IPS-NIHi7 (cell line): Measurements from ENCODE around the gene WSCD1.
A peak's percentile ranks its signal among the peaks of the same experiment; 100 is the strongest.

ENCODE experiments used
- DNase-seq: peaks from one replicate; pipeline ENCODE4 v3.0.0; 2012; ENCODE audit warnings: mixed read lengths; ENCODE audit errors: extremely low spot score

The WSCD1 gene

DNA sequence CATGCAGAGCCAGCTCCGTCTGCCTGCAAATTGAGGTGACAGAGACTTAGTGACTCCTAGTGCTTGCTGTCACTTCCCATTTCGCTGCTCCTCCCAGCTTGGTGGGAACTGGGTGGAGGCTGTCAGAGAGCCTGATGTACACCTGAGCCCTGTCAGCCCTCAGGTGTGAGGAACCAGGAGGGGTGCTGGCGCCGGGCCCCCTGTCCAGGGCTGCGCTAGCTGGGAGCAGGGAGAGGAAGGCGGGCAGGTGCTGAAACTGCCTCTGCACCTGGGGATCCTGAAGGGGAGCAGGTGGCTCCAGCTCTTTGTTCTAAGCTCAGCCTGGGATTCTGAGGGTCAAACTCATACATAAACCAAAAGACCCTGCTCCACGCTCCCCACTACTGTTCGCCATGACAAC, 10.8 kb upstream of the WSCD1 start:
- no peak for DNase-seq

DNA sequence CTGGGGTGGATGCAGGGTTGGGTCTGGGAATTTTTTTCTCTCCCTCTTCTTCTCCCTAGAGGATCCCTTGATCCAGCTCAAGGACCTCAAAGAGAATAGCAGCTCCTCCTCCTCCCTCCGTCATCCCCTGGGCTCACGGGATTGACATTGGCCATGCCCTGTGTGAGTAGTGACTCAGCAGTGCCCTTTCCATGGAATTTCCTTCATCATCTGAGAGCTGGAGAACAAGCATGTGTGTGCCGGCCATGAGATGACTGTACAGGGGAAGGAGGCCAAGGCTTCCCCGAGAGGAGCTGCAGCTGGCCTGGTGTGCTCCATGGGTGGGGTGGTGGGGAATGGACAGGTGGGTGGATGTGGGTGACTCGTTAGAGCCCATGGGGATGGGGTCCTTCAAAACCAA, 8.9 kb upstream of the WSCD1 start:
- DNase-seq = no peak

DNA sequence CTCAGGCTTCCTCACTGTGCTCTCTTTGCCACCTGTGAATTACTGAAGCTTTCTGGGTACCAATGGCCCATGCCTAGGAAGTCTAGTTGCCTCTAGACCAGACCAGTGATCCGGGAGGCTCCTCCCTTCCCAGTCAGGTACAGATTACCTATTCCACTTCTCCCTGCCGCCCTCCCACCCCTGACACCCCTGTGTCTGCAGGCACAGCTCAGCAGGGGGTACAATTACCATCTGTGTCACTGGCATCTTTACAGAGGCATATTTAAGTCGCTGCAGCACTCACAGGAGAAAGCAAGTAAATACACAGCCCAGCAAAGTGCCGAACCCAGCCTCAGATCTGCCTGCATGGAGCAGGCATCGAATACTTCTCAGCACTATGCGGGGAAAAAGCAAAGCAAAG, 5.3 kb upstream of the WSCD1 start:
- no peak for DNase-seq

DNA sequence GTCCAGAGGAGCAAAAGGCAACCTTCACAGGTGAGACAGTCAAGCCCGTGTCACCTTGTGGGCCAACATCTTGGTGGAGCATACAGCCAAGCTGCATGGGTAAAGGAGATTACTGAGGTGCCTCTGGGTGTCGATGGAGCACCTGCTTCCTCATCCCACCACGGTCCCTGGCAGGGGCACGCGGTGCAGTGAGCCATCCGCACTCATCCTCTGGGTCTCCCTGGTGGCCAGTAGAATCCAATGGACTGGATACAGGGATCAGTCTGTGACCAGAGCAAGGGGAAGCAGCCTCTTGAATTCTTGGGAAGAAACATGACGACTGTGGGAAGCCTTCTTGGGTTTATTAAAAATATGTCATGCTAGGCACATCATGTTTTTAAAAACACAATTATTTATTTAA, 4.8 kb upstream of the WSCD1 start:
- DNase-seq = no peak

DNA sequence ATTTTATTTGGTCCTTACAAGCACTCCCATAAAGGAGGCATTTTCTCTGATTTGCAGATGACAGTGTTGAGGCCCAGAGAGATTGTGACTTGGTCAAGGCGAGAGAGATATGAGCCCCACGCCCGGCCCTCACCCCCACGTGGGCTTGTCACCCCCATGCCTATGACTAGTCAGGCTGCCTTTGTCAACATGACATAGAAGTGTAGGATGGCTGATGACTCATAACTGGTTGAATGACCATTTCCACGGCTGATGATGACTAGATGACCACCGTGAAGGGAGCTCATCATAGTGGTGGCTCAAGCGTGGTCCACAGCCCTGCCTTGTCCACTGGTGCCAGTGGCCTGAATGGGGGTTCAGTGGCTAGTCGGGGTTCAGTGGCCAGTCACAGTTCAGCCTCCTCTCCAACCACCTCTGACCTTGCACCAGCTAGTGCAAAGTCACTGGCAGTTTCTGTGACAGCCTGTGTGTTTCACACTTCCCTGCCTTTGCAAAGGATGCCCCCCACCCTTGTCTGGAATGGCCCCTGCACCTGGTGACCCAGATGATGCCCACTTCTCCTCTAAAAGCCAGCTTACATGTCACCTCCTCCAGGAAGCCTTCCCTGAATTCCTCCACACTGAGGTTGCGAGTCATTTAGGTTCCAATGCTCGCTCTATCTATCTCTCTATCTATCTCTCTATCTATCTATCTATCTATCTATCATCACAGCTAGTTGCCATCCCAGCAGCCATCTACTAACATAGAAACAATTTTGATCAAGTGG, 3.8 kb upstream of the WSCD1 start:
- no peak for DNase-seq

DNA sequence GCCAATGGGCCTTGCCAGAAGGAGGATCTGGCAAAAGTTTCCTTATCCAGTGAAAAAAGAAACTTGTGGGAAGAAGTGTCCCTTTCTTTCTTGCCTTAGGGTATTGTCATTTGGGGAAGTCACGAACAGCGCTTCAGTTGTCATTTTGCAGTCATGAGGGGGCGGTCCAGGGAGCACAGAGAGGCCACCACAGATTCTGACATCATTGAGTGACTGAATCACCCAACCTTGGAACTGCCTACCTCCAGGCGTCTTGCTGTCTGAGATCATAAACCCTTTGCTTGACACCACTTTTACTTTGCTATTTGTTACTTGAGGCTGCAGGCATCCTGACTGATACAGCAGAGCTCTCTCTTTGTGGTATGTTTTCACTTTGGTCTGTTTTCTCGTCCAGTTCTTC, 3.1 kb upstream of the WSCD1 start:
- no peak for DNase-seq

DNA sequence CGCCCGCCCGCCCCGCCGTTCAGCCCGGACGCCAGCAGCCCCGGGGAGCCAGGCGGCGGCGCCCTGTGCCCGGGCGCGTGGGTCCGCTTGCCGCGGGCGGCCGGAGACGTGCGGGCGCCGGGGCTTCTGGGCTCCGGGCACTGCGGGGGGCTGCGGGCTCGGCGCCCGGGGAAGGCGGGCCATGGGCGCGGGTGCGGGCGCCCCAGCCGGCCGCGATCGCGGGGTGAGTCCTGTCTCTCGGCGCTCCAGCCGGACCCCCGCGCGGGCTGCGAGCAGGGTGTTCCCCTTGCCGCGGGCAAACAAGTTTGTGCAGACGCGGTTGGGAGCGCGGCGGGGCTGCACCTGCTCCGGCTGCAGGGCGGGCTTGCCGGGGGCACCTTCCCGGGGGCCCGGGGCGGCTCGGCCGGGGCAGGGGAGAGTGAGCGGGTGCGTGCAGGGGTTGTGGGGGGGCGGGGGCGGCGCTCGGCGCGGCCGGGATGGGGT, 292 bp downstream of the WSCD1 start:
- peak; percentile 28 for DNase-seq

DNA sequence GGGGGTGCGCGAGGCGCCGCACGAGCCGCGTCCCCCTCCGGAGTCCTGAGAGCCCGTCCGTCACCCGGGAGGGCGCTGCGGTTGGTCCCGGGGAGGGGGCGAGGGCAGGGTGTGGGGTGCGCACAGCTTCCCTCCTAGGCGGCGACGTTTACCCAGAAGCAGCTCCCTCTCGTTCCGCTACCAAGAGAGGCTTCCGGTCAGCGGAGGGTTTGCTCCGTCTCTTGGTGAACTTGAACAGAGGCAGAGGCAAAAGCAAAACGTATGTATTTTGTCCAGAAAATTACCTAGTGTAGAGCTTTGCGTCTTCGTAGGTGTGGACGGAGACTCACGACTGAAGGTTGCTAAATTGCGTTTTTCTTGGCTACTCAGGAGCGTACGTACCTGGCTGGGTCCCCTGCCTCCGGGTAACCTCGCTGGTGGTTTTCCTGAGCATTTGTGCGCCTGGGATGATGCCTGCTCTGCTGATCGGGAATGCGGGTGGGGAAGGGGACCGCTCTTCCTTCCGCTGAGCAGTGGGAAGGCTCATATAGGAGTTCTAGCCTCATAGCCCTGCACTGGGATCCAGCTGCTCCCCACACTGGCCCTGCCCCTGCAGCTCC, 833 bp downstream of the WSCD1 start:
- peak; percentile 51 for DNase-seq

DNA sequence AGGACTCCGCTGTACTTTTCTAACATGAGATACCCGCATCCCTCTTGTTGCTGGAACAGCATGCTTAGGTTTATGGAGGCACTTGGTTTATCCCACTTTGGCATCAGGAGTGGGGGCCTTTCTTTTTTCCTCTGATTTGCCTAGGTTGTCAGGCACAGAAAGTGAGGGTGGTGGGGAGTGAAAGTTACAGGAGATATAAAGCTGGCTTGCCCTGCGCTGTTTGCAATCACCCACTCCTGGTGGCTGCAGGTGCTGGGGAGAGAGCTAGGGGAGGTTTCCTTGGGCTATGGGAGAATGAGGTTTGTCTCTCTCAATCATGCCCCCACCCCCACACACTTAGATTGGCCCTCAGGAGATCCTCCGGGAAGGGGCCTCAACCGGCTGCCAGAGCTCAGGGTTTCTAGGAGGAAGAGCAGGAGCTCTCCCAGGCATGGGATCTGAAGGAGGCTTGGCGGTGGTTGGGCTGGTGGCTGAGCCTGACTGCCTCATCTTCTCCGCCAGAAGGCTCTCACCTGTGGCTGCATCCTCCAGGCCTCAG, 1.4 kb downstream of the WSCD1 start:
- DNase-seq = no peak

DNA sequence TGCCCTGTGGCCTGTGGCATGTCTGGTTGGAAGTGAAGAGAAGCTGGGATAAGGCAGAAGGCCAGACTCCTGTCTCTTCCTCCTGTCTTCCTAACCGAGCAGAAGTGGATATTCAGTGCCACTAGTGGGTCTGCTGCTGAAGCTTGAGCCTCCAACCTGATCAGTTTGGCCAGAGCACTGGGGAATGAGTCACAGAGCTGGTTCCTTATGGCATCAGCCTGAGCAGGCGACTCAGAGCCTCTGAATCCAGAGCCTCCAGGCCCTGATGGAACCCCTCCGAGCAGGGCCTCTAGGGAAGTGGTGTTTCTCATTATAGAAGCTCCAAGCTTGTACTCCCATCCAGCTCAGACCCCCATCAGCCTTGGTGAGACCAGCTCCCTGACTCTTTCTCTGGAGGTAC, 2.0 kb downstream of the WSCD1 start:
- DNase-seq = no peak

DNA sequence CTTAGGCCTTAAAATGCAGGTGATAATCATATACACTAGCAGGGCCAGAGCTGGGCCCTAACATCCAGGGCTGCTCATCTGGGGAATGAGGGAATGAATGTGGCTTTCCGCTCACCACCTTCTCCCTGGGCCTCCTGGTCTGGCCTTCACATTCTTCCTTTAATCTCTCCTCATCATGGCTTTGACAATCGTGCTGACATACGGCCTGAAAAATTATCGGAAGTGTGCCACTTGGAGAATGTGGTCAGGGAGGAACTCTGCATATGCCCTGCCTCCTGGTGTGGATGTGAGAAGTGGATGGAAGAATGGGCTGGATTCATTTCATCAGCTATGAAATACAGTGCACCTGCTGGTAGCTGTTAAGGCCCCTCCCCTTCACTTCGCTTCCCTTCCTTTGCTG, 2.4 kb downstream of the WSCD1 start:
- DNase-seq = no peak

DNA sequence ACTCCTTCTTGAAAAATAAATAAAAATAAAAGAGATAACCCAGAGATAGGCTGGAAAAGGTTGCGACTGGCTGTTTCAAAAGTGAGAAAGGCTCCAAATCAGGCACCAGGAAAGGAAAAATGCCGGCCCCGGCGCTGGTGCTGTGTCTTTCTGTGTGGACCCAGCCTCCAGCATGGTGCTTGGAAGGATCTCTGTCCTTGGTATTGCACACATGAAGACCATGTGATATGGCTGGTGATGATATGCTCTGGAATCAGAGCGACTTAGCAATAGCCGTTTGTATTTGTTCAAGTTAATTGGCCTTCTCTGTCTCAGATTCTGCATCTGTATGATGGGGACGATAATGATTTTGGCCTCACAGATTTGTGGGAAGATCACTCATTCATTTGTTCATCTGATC, 3.4 kb downstream of the WSCD1 start:
- DNase-seq = no peak

DNA sequence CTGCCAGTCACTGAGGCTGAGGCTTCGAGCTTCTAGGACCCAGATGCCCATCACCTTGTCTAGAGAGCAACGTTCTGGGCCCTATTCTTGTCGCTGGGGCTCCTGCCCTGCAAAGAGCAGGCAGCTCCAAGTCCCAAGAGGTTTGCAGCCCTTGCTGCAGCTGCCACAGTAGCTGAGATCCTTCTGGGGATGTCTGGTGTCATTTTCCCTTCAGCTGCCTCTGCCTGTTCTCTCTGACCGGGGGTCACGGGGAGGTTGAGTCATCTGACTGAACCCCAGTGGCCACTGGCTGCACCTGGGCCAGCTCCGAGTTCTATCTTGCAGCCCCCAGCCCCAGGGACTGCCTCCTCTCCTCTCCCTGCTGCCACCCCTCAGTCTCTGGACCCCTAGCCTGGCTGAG, 4.9 kb downstream of the WSCD1 start:
- DNase-seq = no peak

DNA sequence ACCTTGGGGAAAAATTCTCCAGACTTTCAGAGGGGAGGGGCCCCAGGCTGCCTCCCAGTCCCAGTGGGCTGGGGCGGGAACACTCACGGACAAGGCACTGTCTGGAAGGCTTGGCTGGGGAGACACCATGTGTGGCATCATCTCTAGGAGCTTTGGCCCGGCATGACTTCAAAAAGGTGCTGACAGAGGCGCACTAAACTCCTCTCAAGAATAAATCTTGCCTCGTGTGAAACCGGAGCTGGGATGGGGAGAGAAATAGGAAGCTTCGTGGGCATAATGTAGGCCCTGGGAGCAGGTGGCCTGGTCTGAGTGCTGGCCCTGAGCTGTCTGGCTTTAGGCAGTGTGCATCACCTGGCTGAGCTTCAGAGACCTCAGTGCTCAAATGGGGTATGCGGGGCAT, 5.7 kb downstream of the WSCD1 start:
- DNase-seq = no peak

DNA sequence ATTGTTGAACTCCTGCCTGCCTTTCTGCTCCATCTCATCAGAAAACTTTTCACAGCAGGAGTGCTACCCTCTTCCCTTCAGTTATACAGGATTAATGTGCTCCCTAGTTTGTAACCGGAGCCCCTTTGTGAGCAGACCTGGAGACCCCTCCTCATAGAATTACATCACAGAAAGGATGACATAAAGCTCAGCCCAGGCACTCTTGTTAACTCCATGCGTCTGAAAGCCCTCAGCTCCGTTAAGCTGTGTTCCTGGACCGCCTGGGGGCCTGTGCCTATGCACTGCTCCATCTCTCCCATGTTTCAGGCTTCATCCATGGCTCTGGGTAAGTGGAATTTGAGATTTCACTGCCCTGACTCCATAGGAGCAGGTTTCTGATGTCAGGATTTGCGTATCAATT, 7.6 kb downstream of the WSCD1 start:
- no peak for DNase-seq

DNA sequence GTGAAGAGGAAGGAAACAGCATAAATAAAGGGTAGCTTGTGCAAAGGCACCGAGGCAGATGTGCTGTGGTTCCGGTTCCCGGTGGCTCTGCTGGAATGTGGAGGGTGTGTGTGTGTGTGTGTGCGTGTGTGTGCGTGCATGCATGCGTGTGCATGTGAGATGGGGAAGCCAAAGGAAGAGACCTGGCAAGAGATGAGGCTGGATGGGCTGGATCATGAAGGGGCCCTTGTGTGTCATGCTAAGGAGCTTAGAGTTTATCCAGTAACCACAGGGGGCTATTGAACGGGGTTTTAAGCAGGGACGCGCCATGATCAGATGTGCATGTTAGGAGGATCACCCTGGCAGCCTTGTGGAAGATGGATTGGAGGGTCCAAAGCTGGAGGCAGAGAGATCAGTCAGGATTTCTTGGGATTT, 8.3 kb downstream of the WSCD1 start:
- DNase-seq = no peak

DNA sequence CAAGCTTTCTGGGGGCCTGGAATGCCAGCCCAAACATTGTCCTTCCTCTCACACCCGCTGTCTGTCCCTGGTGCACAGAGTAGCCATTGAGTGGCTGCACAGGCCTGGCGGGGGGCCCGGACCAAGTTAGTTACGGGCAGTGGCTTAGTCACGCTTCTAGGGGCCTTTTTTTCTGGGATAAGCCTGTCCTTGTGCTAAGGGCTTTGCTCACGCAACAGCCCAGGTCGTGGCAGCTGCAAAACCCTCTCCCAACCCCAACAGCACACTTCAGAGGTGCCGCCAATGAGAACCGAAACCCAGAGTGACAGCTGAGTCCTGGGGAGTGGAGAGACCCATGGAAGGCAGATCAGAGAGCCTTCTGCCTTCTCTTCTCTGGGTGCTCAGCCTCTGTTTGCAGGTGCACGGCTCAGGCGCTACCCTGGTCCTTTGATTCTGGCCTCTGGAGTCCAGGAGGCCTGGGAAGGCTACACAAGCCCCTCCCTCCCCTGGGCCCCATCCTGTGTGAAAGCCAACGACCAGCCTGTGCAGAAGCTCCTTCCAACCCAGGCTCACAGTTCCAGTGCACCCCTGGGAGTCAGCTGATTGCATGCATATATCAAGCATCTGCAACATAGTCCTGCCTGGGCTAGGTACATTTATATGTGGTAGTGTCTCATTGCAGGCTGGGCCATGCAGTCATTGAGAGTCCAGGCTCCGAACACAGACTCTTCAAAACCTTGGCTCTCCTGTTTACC, 9.1 kb downstream of the WSCD1 start:
- no peak for DNase-seq

DNA sequence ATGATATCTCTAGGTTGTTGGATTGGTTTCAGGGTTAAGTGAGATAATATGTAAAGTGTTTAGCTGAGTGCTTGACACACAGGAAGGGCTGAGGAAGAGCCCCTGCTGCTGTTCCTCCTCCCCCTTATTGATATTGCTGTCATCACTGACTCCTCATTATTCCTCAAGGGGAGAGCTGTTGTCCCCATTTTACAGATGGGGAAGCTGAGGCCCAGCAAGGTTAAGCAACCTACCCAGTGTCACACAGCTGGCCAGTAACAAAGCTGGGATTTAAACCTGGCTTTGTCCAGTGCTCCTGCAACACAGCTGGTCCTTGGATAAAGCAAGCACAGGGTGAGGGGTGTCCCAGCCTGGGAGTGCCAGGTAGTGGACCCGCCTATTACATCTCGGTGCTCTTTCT, 9.8 kb downstream of the WSCD1 start:
- DNase-seq = no peak

DNA sequence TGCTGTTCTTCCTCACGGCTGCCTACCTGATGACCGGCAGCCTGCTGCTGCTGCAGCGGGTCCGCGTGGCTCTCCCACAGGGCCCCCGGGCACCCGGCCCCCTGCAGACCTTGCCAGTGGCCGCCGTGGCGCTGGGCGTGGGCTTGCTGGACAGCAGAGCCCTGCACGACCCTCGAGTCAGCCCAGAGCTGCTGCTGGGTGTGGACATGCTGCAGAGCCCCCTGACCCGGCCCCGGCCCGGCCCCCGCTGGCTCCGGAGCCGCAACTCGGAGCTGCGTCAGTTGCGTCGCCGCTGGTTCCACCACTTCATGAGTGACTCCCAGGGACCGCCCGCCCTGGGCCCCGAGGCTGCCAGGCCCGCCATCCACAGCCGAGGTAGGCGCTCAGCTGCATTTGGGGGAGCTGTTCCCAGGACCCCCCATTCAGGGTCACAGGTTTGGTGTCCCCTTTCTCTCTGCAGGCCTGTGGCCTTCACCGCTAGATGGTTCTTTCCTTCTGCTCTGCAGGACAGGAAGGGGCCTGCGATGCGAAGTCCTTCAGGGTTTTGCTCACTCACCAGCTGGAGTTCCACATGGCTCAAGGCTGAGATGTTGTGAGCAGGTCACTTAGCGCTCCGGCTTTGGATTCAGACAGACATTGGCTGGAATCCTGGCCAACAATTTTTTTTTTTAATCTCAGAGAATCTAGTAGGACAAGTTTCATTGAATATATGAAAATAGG, 10.7 kb downstream of the WSCD1 start:
- no peak for DNase-seq

DNA sequence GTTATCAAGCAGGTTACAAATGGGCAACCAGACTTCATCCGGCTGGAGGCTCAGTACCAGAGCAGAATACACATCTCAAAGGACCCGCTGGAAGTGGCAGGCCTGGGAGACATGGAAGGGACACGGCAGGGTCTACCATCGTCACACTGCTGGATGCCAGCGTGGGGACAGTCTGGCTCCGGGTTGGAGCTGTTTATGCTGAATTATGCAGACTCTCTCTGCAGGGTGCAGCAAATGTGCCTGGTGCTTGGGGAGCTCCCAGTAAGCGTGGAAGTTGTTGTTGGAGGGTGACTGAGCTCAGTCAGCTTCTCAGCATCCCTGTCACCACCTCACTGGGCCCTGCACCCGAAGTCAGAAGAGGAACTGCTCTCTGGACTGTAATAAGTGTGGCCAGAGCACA, 12.2 kb downstream of the WSCD1 start:
- DNase-seq = no peak

DNA sequence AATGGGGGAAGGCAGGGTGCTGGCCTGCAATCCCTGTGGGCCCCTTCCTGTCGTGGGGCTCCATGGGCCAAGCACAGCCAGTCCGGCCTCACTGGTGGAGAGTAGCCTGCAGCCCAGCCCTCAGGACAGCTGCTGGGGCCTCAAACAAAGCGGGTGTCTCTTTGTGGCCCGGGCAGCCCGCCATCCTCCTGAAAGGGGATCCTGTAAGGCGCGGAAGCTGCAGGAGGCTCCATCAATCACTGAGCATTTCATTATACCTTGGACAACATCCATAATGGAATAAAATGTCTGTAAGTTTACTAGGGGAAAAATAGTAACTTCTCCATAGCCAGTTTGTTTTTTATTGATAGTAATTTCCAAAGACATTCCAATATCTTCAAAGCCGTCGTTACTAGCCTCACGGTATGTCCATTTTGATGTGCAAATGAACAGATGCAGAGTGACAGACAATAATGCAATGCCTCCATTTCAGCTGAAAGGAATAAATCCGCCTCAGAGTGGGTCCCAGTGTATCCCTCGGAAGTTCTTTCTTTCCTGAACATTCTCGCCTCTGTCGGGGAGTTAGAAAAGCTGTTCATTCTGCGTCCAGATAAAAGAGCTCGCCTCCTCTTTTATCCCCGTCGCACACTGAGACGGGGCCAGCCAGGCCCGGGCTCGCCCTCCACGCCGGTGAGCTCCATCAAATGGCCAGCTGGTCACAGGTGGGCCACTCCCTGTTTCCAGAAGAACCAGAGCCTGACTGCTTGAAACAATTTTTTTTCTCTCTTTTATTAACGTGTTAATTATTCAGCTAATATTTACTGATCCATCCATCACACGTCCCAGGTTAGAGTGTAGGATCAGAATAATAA, 14.4 kb downstream of the WSCD1 start:
- DNase-seq = no peak
